H1 (cell line): ENCODE data around the gene NBPF1. TPM values are rescaled to one million over a fixed set of nuclear protein-coding genes. Genes with fewer than 3 reads are reported as not detected.
"Not testable (repeated sequence)": the region's sequence is repeated elsewhere in the genome, so short reads cannot be mapped to it uniquely, and the experiment has no call there.

Experiments used
- CTCF ChIA-PET: fragments of 300-600 bp; sonication (Branson Sonifier 250); formaldehyde crosslinking; loops from one replicate; lab custom pipeline; 2021; ENCODE audit not compliant: partially characterized antibody; lab: Charles Lee
- POLR2A ChIA-PET: fragments of 300-600 bp; sonication (Branson Sonifier 250); formaldehyde crosslinking; loops from one replicate; lab custom pipeline; 2021; ENCODE audit warnings: inconsistent platforms; ENCODE audit not compliant: partially characterized antibody; lab: Charles Lee
- DNase-seq, 2 experiments: peaks; one replicate each; pipeline versions ENCODE4 v3.0.0 to v3.0.0-alpha.2; 2010 to 2022; ENCODE audit warnings: low spot score in 2 of 2, low read depth in 1 of 2, mixed read lengths in 1 of 2
- FAIRE-seq: peaks from 2 replicates; lab custom pipeline; 2011; peaks lifted over from hg19 to GRCh38; lab: Jason Lieb, UNC
- H2AFZ ChIP-seq: 2 replicates; pipeline ENCODE4 v1.8.1; 2012; ENCODE audit warnings: low read length, inconsistent platforms
- H2AK5ac ChIP-seq: 2 replicates; pipeline ENCODE4 v1.6.1; 2013; ENCODE audit warnings: low read depth, low read length
- H2BK120ac ChIP-seq: replicated peaks from 2 replicates; pipeline ENCODE3; 2013; ENCODE audit warnings: low read depth, low read length, inconsistent platforms
- H2BK12ac ChIP-seq: 2 replicates; pipeline ENCODE4 v1.6.1; 2013; ENCODE audit warnings: low read depth, low read length
- H2BK15ac ChIP-seq: 2 replicates; pipeline ENCODE4 v1.6.1; 2013; ENCODE audit warnings: low read length
- H2BK20ac ChIP-seq: 2 replicates; pipeline ENCODE4 v1.6.1; 2013; ENCODE audit warnings: low read length
- H2BK5ac ChIP-seq: 2 replicates; pipeline ENCODE4 v1.6.1; 2013; ENCODE audit warnings: low read depth, low read length
- H3K14ac ChIP-seq: 2 replicates; pipeline ENCODE4 v1.6.1; 2013; ENCODE audit warnings: inconsistent platforms; ENCODE audit not compliant: insufficient read length
- H3K18ac ChIP-seq: 2 replicates; pipeline ENCODE4 v1.6.1; 2013; ENCODE audit warnings: low read length; ENCODE audit errors: extremely low read depth
- H3K23ac ChIP-seq: 2 replicates; pipeline ENCODE4 v1.6.1; 2013; ENCODE audit warnings: inconsistent platforms; ENCODE audit not compliant: insufficient read length
- H3K23me2 ChIP-seq: 2 replicates; pipeline ENCODE4 v1.6.1; 2013; ENCODE audit warnings: low read depth, low read length
- H3K27ac ChIP-seq: 2 replicates; pipeline ENCODE4 v1.6.1; 2011; ENCODE audit warnings: low read depth, low read length, inconsistent platforms
- H3K27me3 ChIP-seq, 4 experiments: replicated peaks in 1 of 4; 1 replicate in 1 of 4; 2 replicates in 3 of 4; pipeline versions ENCODE4 v1.6.1 to v1.8.1; 2011 to 2013; ENCODE audit warnings: low read length in 3 of 4, mild to moderate bottlenecking in 3 of 4, inconsistent platforms in 2 of 4, mixed read lengths in 2 of 4, moderate library complexity in 1 of 4; ENCODE audit not compliant: control insufficient read depth in 3 of 4, insufficient read depth in 3 of 4; ENCODE audit errors: extremely low read depth in 1 of 4
- H3K36me3 ChIP-seq, 4 experiments: 2 replicates each; pipeline versions ENCODE4 v1.6.1 to v1.8.1; 2011 to 2013; ENCODE audit warnings: mild to moderate bottlenecking in 4 of 4, low read length in 3 of 4, moderate library complexity in 2 of 4, control low read depth in 1 of 4, inconsistent platforms in 1 of 4; ENCODE audit not compliant: insufficient read depth in 4 of 4, control insufficient read depth in 2 of 4
- H3K4ac ChIP-seq: replicated peaks from 2 replicates; pipeline ENCODE3; 2013; ENCODE audit warnings: low read length, low read depth, mixed read lengths, inconsistent platforms; ENCODE audit not compliant: insufficient read length
- H3K4me1 ChIP-seq, 4 experiments: replicated peaks in 1 of 4; 1 replicate in 1 of 4; 2 replicates in 3 of 4; pipeline versions ENCODE4 v1.6.1 to v1.8.1; 2011 to 2013; ENCODE audit warnings: low read length in 3 of 4, inconsistent platforms in 2 of 4, mixed read lengths in 1 of 4; ENCODE audit not compliant: insufficient read depth in 4 of 4, control insufficient read depth in 3 of 4
- H3K4me2 ChIP-seq, 2 experiments: 2 replicates each; pipeline versions ENCODE4 v1.6.1 to v1.8.1; 2011 to 2013; ENCODE audit warnings: low read depth in 2 of 2, low read length in 2 of 2, control low read depth in 1 of 2, inconsistent platforms in 1 of 2, mild to moderate bottlenecking in 1 of 2; ENCODE audit not compliant: insufficient read depth in 1 of 2
- H3K4me3 ChIP-seq, 4 experiments: fragments of 200-600, 300-600 bp in 1 of 4; sonication (generic), shearing (Covaris generic), sonication (Bioruptor Twin) in 1 of 4; 2 replicates each; pipeline versions ENCODE4 v1.5.1 to v1.8.1; 2011 to 2016; ENCODE audit warnings: low read length in 4 of 4, low read depth in 3 of 4, control low read depth in 2 of 4, inconsistent platforms in 2 of 4, mild to moderate bottlenecking in 2 of 4, mixed read lengths in 1 of 4, moderate library complexity in 1 of 4; ENCODE audit not compliant: insufficient read depth in 2 of 4; ENCODE audit errors: extremely low read depth in 1 of 4
- H3K56ac ChIP-seq: replicated peaks from 2 replicates; pipeline ENCODE3; 2013; ENCODE audit warnings: low read depth, mild to moderate bottlenecking, mixed read lengths, low read length, inconsistent platforms; ENCODE audit not compliant: insufficient read length
- H3K79me1 ChIP-seq: 2 replicates; pipeline ENCODE4 v1.6.1; 2013; ENCODE audit warnings: low read depth, low read length, control low read depth
- H3K79me2 ChIP-seq, 2 experiments: 2 replicates each; pipeline versions ENCODE4 v1.6.1 to v1.8.1; 2012 to 2013; ENCODE audit warnings: low read length in 2 of 2, mild to moderate bottlenecking in 2 of 2, inconsistent platforms in 1 of 2; ENCODE audit not compliant: insufficient read depth in 2 of 2, control insufficient read depth in 1 of 2
- H3K9ac ChIP-seq, 4 experiments: replicated peaks in 1 of 4; 1 replicate in 1 of 4; 2 replicates in 3 of 4; pipeline versions ENCODE4 v1.6.1 to v1.8.1; 2011 to 2013; ENCODE audit warnings: low read depth in 3 of 4, low read length in 3 of 4, control low read depth in 2 of 4, mild to moderate bottlenecking in 2 of 4, moderate library complexity in 2 of 4, inconsistent platforms in 1 of 4; ENCODE audit errors: extremely low read depth in 1 of 4
- H3K9me3 ChIP-seq, 2 experiments: 2 replicates each; pipeline versions ENCODE4 v1.6.1 to v1.8.1; 2012 to 2013; ENCODE audit warnings: mild to moderate bottlenecking in 2 of 2, moderate library complexity in 2 of 2, control low read depth in 1 of 2, inconsistent platforms in 1 of 2, low read depth in 1 of 2, low read length in 1 of 2, mixed read lengths in 1 of 2; ENCODE audit not compliant: insufficient read depth in 2 of 2
- H4K20me1 ChIP-seq, 2 experiments: replicated peaks in 1 of 2; 2 replicates each; pipeline versions ENCODE3 to v1.8.1; 2011 to 2013; ENCODE audit warnings: inconsistent platforms in 2 of 2, low read length in 2 of 2, mild to moderate bottlenecking in 1 of 2; ENCODE audit not compliant: insufficient read depth in 2 of 2, control insufficient read depth in 1 of 2
- H4K5ac ChIP-seq: 2 replicates; pipeline ENCODE4 v1.6.1; 2013; ENCODE audit warnings: low read length, low read depth, mixed read lengths, inconsistent platforms; ENCODE audit not compliant: insufficient read length
- H4K8ac ChIP-seq: 2 replicates; pipeline ENCODE4 v1.8.0; 2013; ENCODE audit warnings: mild to moderate bottlenecking, moderate library complexity, low read length, inconsistent platforms; ENCODE audit not compliant: insufficient read depth; ENCODE audit errors: extremely low read depth
- H4K91ac ChIP-seq: replicated peaks from 2 replicates; pipeline ENCODE3; 2013; ENCODE audit warnings: low read length, mixed read lengths, inconsistent platforms; ENCODE audit not compliant: insufficient read length
- WGBS, 2 experiments: shearing (Covaris generic) in 1 of 2; methylation state at CpG; one replicate each; pipeline versions ENCODE4 v1.1.6 to v1.1.7; 2013 to 2015; ENCODE audit warnings: low lambda C conversion rate in 2 of 2, mixed read lengths in 2 of 2, inconsistent platforms in 1 of 2, low coverage in 1 of 2, missing lambda C conversion rate in 1 of 2; ENCODE audit not compliant: insufficient replicate concordance in 2 of 2, insufficient coverage in 1 of 2, insufficient read length in 1 of 2; ENCODE audit errors: extremely low coverage in 1 of 2, missing lambda C conversion rate in 1 of 2; 5-methylcytosine and 5-hydroxymethylcytosine counted together
- polyA plus RNA-seq, 7 experiments: library from polyadenylated mRNA; depleted of rRNA in 3 of 7; stranded (reverse) in 5 of 7; unstranded in 2 of 7; fragments of >200 nt in 5 of 7; fragments of 200-250 nt in 2 of 7; gene quantifications; 1 replicate in 5 of 7; 2 replicates in 1 of 7; 4 replicates in 1 of 7; pipeline versions ENCODE4 v1.2.1 to v1.2.3, GENCODE V29; 2011 to 2013; ENCODE audit warnings: missing spikeins in 2 of 7, mixed read lengths in 2 of 7
- total RNA-seq: library from RNA; stranded (reverse); fragmentation: NEBNext Ultra II Directional; extraction: Animal tissue kit (Norgen Biotek cat#: 25700); gene quantifications from 2 replicates; pipeline ENCODE4 v1.2.1, GENCODE V29; 2021

Gene NBPF1
- total and polyA plus RNA-seq, 2 of the 8 experiments (the other 6 are each of a cell fraction or from before 2014, with no cell fraction given) = 9.6 to 19.3 TPM

DNA sequence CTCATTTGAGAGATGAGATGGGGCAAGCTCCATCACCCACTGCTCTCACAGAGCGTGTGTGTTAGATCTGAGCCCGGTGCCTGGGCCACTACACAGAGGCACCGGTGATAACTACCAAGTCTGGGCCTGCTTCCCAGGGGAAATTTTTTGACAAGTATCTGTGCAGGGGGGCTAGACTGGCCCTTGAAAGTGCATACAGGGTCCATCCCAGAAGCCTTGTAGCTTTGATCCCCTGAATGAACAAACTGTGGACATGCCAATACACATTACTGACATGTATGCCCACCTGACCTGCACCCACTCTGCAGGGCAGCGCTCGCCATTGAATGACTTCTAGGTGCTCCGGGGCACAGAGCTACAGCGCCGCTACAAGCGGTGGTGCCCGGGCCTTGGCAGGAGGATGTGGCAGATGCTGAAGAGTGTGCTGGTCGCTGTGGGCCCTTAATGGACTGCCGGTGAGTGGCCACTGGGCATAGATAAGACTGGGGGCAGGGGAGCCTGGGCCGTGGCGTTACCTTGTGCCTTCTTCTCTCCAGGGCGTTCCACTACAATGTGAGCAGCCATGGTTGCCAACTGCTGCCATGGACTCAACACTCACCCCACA lies 32.8 kb upstream of the NBPF1 start:
- H2BK5ac ChIP-seq, H2BK20ac ChIP-seq, H3K4me3 ChIP-seq, H3K18ac ChIP-seq, H3K79me1 ChIP-seq, H2AFZ ChIP-seq, H3K23ac ChIP-seq, H3K27ac ChIP-seq, H2BK15ac ChIP-seq, H3K79me2 ChIP-seq, H2BK12ac ChIP-seq, H3K14ac ChIP-seq, H4K20me1 ChIP-seq, H3K36me3 ChIP-seq, H3K4ac ChIP-seq, H3K56ac ChIP-seq, H2BK120ac ChIP-seq, H2AK5ac ChIP-seq, FAIRE-seq, H3K9me3 ChIP-seq, POLR2A ChIA-PET, H4K5ac ChIP-seq, H4K91ac ChIP-seq, H3K9ac ChIP-seq, H3K4me2 ChIP-seq, H3K23me2 ChIP-seq: not testable (repeated sequence)
- WGBS, 2 experiments = 85% methylated on average over 15 of the region's 15 CpGs; no CpG with 5 or more reads in 1 of the 2 experiments
- DNase-seq = peak in 1 of 2 experiments; percentile 51
- H4K8ac ChIP-seq = 0 out of 2 replicates have a peak overlapping the region, but pooled peaks have one; percentile 74
- CTCF ChIA-PET = interaction anchor here (1.0 to 1.3 kb wide), 3 partner anchors 25 to 61 kb away, joined by 3 to 4 read pairs (median 3); no protein-coding TSS in a partner anchor
- H3K4me1 ChIP-seq = peaks cover 0 to 17% (median 12%) of the 10 kb centered on the region in 4 experiments; a peak in 6 of 7 replicates
- peaks cover 9 to 27% (median 22%) of the 10 kb centered on the region in 4 experiments; a peak in 6 of 7 replicates for H3K27me3 ChIP-seq
